GM23338 (cell line): Measurements from ENCODE around the gene KHDC3L. TPM values are rescaled to one million over a fixed set of nuclear protein-coding genes. Genes with fewer than 3 reads are reported as not detected.

Experiments used
- ATAC-seq: fragments of 200-7000 bp; cut with Tn5 transposase; 3 replicates; pipeline ENCODE4 v1.9.1; 2020
- DNase-seq: peaks from one replicate; pipeline ENCODE4 v3.0.0-alpha.2; 2015; ENCODE audit warnings: low spot score
- H2AFZ ChIP-seq: fragments of 200-600 bp; sonication (generic); 2 replicates; pipeline ENCODE4 v1.8.0; 2016; ENCODE audit warnings: antibody characterized with exemption, mild to moderate bottlenecking, moderate library complexity
- H3F3A ChIP-seq: fragments of 200-600 bp; sonication (generic); replicated peaks from 2 replicates; pipeline ENCODE4 v1.8.0; 2017; ENCODE audit warnings: antibody characterized with exemption, mixed run types, low read depth
- H3K27ac ChIP-seq: fragments of 200-600 bp; sonication (generic); 2 replicates; pipeline ENCODE4 v1.6.1; 2016; ENCODE audit warnings: low read depth
- H3K27me3 ChIP-seq: fragments of 200-600 bp; sonication (generic); 2 replicates; pipeline ENCODE4 v1.8.0; 2016; ENCODE audit warnings: mild to moderate bottlenecking, mixed run types, moderate library complexity; ENCODE audit not compliant: insufficient read depth
- H3K36me3 ChIP-seq: fragments of 200-600 bp; sonication (generic); 2 replicates; pipeline ENCODE4 v1.8.0; 2016; ENCODE audit warnings: mild to moderate bottlenecking; ENCODE audit not compliant: insufficient read depth
- H3K4me1 ChIP-seq: fragments of 200-600 bp; sonication (generic); 2 replicates; pipeline ENCODE4 v1.8.0; 2016; ENCODE audit warnings: mild to moderate bottlenecking, moderate library complexity; ENCODE audit not compliant: insufficient read depth
- H3K4me2 ChIP-seq: fragments of 200-600 bp; sonication (generic); 2 replicates; pipeline ENCODE4 v1.7.1; 2017; ENCODE audit warnings: mixed run types
- H3K4me3 ChIP-seq: fragments of 200-600 bp; sonication (generic); 2 replicates; pipeline ENCODE4 v1.6.1; 2016; ENCODE audit warnings: mixed run types
- H3K79me2 ChIP-seq: fragments of 200-600 bp; sonication (generic); replicated peaks from 2 replicates; pipeline ENCODE4 v1.8.0; 2017; ENCODE audit warnings: mild to moderate bottlenecking; ENCODE audit not compliant: insufficient read depth
- H3K9me2 ChIP-seq: fragments of 200-600 bp; sonication (generic); 2 replicates; pipeline ENCODE4 v1.8.0; 2017; ENCODE audit not compliant: insufficient read depth
- H4K20me1 ChIP-seq: fragments of 200-600 bp; sonication (generic); replicated peaks from 2 replicates; pipeline ENCODE4 v1.8.0; 2017; ENCODE audit warnings: mild to moderate bottlenecking; ENCODE audit not compliant: insufficient read depth
- H3K27ac Mint-ChIP-seq: 2 replicates; pipeline ENCODE4 v1.8.0; 2020; ENCODE audit warnings: inconsistent platforms, mild to moderate bottlenecking, moderate library complexity, mixed read lengths
- H3K27me3 Mint-ChIP-seq: 3 replicates; pipeline ENCODE4 v1.8.0; 2022; ENCODE audit warnings: low read depth, mild to moderate bottlenecking, moderate library complexity, mixed read lengths, inconsistent platforms; ENCODE audit not compliant: insufficient read depth, poor library complexity
- H3K36me3 Mint-ChIP-seq: 3 replicates; pipeline ENCODE4 v1.8.0; 2021; ENCODE audit warnings: low read depth, mild to moderate bottlenecking, inconsistent platforms, moderate library complexity, mixed read lengths
- H3K4me1 Mint-ChIP-seq: 3 replicates; pipeline ENCODE4 v1.8.0; 2020; ENCODE audit warnings: mild to moderate bottlenecking, inconsistent platforms, mixed read lengths
- H3K4me3 Mint-ChIP-seq: 3 replicates; pipeline ENCODE4 v1.8.0; 2021; ENCODE audit warnings: moderate library complexity, mild to moderate bottlenecking, inconsistent platforms, mixed read lengths
- H3K9me3 Mint-ChIP-seq: 3 replicates; pipeline ENCODE4 v1.8.0; 2020; ENCODE audit warnings: moderate library complexity, mild to moderate bottlenecking, inconsistent platforms, mixed read lengths
- CREB1 ChIP-seq: fragments of 250-450 bp; sonication (Bioruptor Pico); IDR thresholded peaks from 2 replicates; pipeline ENCODE4 v1.5.0; 2020; ENCODE audit warnings: low read depth, mild to moderate bottlenecking, moderate library complexity
- ETS1 ChIP-seq: IDR thresholded peaks from 2 replicates; pipeline ENCODE4 v1.6.1; 2016; ENCODE audit warnings: antibody characterized with exemption
- EZH2 ChIP-seq: fragments of 200-600 bp; sonication (generic); IDR thresholded peaks from one replicate; pipeline ENCODE4 v1.8.0; 2017; ENCODE audit warnings: antibody characterized with exemption, mild to moderate bottlenecking, low read depth; ENCODE audit not compliant: unreplicated experiment
- EZH2phosphoT487 ChIP-seq: fragments of 200-600 bp; sonication (generic); IDR thresholded peaks from one replicate; pipeline ENCODE4 v1.8.1; 2018; ENCODE audit warnings: antibody characterized with exemption; ENCODE audit not compliant: unreplicated experiment
- JUNB ChIP-seq: IDR thresholded peaks from one replicate; pipeline ENCODE4 v1.6.1; 2016; ENCODE audit warnings: antibody characterized with exemption; ENCODE audit not compliant: unreplicated experiment
- NANOG ChIP-seq: IDR thresholded peaks from 2 replicates; pipeline ENCODE4 v1.6.1; 2016; ENCODE audit warnings: antibody characterized with exemption, borderline replicate concordance
- POLR2AphosphoS5 ChIP-seq: IDR thresholded peaks from 2 replicates; pipeline ENCODE4 v1.6.1; 2016; ENCODE audit warnings: antibody characterized with exemption, low read depth
- REST ChIP-seq: IDR thresholded peaks from one replicate; pipeline ENCODE4 v1.6.1; 2018; ENCODE audit warnings: antibody characterized with exemption; ENCODE audit not compliant: unreplicated experiment
- STAT1 ChIP-seq: IDR thresholded peaks from one replicate; pipeline ENCODE4 v1.6.1; 2016; ENCODE audit warnings: antibody characterized with exemption; ENCODE audit not compliant: unreplicated experiment
- ZNF114 ChIP-seq: fragments of 250-450 bp; sonication (Bioruptor Pico); IDR thresholded peaks from 2 replicates; pipeline ENCODE4 v1.5.0; 2020; ENCODE audit warnings: mild to moderate bottlenecking, moderate library complexity
- ZNF331 ChIP-seq: fragments of 250-450 bp; sonication (Bioruptor Pico); IDR thresholded peaks from 2 replicates; pipeline ENCODE4 v1.5.0; 2020; ENCODE audit warnings: low read depth, mild to moderate bottlenecking, moderate library complexity
- ZNF462 ChIP-seq: fragments of 250-450 bp; sonication (Bioruptor Pico); IDR thresholded peaks from 2 replicates; pipeline ENCODE4 v1.5.0; 2020; ENCODE audit warnings: mild to moderate bottlenecking, moderate library complexity
- polyA plus RNA-seq: library from polyadenylated mRNA; unstranded; fragments of >200 nt; fragmentation: Nextera tagmentation; extraction: Ambion mirVana; gene quantifications from 2 replicates; pipeline ENCODE4 v1.2.1, GENCODE V29; 2016
- total RNA-seq: library from RNA; depleted of rRNA; stranded (reverse); fragments of >200 nt; shearing (Covaris generic); gene quantifications from 2 replicates; pipeline ENCODE4 v1.2.3, GENCODE V29; 2014
- TF ChIP-seq, protein P1 (sequence below), 2 experiments: fragments of 200-600 bp in 1 of 2; sonication (generic) in 1 of 2; conservative IDR thresholded peaks; 2 replicates each; pipeline versions ENCODE4 v1.5.1 to v1.6.1; 2016 to 2017; ENCODE audit warnings: antibody characterized with exemption in 2 of 2, low read depth in 2 of 2, mild to moderate bottlenecking in 2 of 2, moderate library complexity in 1 of 2

KHDC3L gene
- total and polyA plus RNA-seq, 2 experiments from 2014 or later: not detected

- ATAC-seq (no peak), DNase-seq (no peak)
- Histone ChIP-seq H3K36me3 (no peaks in the 10 kb centered on the region), H3K27me3 (no peaks in the 10 kb centered on the region), H3F3A (no peaks in the 10 kb centered on the region), H3K27ac (no peak overlapping the region), H4K20me1 (no peaks in the 10 kb centered on the region), H3K9me2 (no peaks in the 10 kb centered on the region), H3K4me2 (no peak overlapping the region), H3K4me1 (peaks cover 11% of the 10 kb centered on the region; the same call in 1 of the 2 replicates), H2AFZ (no peak overlapping the region), H3K4me3 (no peak overlapping the region), H3K79me2 (no peaks in the 10 kb centered on the region)
- Mint-ChIP-seq H3K27ac (no peak overlapping the region), H3K4me1 (peaks cover 7% of the 10 kb centered on the region), H3K9me3 (no peaks in the 10 kb centered on the region), H3K36me3 (no peaks in the 10 kb centered on the region), H3K27me3 (peaks cover 2% of the 10 kb centered on the region), H3K4me3 (no peak overlapping the region)
- TF ChIP-seq, protein P1, sequence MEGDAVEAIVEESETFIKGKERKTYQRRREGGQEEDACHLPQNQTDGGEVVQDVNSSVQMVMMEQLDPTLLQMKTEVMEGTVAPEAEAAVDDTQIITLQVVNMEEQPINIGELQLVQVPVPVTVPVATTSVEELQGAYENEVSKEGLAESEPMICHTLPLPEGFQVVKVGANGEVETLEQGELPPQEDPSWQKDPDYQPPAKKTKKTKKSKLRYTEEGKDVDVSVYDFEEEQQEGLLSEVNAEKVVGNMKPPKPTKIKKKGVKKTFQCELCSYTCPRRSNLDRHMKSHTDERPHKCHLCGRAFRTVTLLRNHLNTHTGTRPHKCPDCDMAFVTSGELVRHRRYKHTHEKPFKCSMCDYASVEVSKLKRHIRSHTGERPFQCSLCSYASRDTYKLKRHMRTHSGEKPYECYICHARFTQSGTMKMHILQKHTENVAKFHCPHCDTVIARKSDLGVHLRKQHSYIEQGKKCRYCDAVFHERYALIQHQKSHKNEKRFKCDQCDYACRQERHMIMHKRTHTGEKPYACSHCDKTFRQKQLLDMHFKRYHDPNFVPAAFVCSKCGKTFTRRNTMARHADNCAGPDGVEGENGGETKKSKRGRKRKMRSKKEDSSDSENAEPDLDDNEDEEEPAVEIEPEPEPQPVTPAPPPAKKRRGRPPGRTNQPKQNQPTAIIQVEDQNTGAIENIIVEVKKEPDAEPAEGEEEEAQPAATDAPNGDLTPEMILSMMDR (conservative IDR thresholded peaks at IDR 0.05; ENCODE audit: low read depth in 2 of 2): no peak
- TF ChIP-seq ETS1: no peak
- TF ChIP-seq JUNB: no peak
- TF ChIP-seq REST: no peak
- no peak for TF ChIP-seq POLR2AphosphoS5
- no peak for TF ChIP-seq ZNF462 (CRISPR knock-in tag)
- TF ChIP-seq EZH2: no peak
- no peak for TF ChIP-seq EZH2phosphoT487
- no peak for TF ChIP-seq ZNF331
- TF ChIP-seq STAT1: no peak
- no peak for TF ChIP-seq ZNF114 (CRISPR knock-in tag)
- no peak for TF ChIP-seq CREB1 (CRISPR knock-in tag)
- TF ChIP-seq NANOG: no peak
Measured at GRCh38 chr6:73363537-73363875, 1.0 kb downstream of the KHDC3L start.
